Measurements from ENCODE around the gene TLE3. TPM values are rescaled to one million over a fixed set of nuclear protein-coding genes. Genes with fewer than 3 reads are reported as not detected.

Gene TLE3
- total and polyA plus RNA-seq, 2 donors (not counting 1 experiment from before 2014, with no cell fraction given): 14.6 to 16.5 TPM

DNA sequence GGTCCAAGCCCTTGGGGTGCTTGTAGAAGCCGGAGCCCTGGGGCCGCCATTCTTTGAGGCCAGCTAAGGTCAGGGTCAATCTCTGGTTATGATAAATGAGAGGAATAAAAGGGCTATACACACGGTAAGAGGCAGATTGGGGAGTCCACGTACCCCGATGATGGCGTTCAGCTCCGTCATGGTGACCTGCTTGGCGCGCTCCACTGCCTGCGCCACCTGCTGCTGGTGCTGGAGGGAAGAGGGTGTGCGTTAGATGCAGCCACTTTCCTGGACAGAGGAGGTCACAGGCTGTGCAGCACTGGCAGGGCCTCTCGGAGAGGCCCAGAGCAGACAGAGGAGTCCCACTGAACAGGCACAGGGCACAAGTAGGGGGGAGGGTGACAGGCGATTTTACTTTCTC lies 23.3 kb downstream of the TLE3 start:
- Histone ChIP-seq H3K27me3 (ENCODE audit: control insufficient read depth, insufficient read depth, low read length) (no peaks in the 10 kb centered on the region), H2AFZ (ENCODE audit: low read length) (no peak overlapping the region), H3K4me2 (ENCODE audit: extremely low read depth, insufficient read depth, low read length) (no peak overlapping the region), H3K4me1 (ENCODE audit: control insufficient read depth, extremely low read depth, insufficient read depth, low read length) (no peaks in the 10 kb centered on the region), H4K20me1 (ENCODE audit: control insufficient read depth, extremely low read depth, insufficient read depth, low read length) (no peaks in the 10 kb centered on the region), H3K9me3 (ENCODE audit: control insufficient read depth, insufficient read depth, low read depth, low read length) (no peaks in the 10 kb centered on the region), H3K27ac (ENCODE audit: insufficient read depth, low read length) (no peak overlapping the region), H3K9ac (ENCODE audit: insufficient read depth, low read length) (no peak overlapping the region), H3K79me2 (ENCODE audit: control insufficient read depth, insufficient read depth, low read length) (no peaks in the 10 kb centered on the region), H3K36me3 (ENCODE audit: control insufficient read depth, insufficient read depth, low read length) (peaks cover 24% of the 10 kb centered on the region), H3K4me3 (replicated peaks in 1 of 4; ENCODE audit: control extremely low read depth in 1 of 4, insufficient read depth in 1 of 4, low read depth in 3 of 4, low read length in 4 of 4) (no peak overlapping the region)
- DNase-seq (ENCODE audit: low read depth in 2 of 2): no peak
- TF ChIP-seq, protein P1, sequence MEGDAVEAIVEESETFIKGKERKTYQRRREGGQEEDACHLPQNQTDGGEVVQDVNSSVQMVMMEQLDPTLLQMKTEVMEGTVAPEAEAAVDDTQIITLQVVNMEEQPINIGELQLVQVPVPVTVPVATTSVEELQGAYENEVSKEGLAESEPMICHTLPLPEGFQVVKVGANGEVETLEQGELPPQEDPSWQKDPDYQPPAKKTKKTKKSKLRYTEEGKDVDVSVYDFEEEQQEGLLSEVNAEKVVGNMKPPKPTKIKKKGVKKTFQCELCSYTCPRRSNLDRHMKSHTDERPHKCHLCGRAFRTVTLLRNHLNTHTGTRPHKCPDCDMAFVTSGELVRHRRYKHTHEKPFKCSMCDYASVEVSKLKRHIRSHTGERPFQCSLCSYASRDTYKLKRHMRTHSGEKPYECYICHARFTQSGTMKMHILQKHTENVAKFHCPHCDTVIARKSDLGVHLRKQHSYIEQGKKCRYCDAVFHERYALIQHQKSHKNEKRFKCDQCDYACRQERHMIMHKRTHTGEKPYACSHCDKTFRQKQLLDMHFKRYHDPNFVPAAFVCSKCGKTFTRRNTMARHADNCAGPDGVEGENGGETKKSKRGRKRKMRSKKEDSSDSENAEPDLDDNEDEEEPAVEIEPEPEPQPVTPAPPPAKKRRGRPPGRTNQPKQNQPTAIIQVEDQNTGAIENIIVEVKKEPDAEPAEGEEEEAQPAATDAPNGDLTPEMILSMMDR (conservative IDR thresholded peaks at IDR 0.05 in 1 of 2, IDR thresholded peaks at IDR 0.05 in 1 of 2; ENCODE audit: low read depth in 1 of 2, low read length in 2 of 2): no peak
- no peak for TF ChIP-seq EZH2 (IDR thresholded peaks at IDR 0.05; ENCODE audit: low read length, missing control alignments)

DNA sequence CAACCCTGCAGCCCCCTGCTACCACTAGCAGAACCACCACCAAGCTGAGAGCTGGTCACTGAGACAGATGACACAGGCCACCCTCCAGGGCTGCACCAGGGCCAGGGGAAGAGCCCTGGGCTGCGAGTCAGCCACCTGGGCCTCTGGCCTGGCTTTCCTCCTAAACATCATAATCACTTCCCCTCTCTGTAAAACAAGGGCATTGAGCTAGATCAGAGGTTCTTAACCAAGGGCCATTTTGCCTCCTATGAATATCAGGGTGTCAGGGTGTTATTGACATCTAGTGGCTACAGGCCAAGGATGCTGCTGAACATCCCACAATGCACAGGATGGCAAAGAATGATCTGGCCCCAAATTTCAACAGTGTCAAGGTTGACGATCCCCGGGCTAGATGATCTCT lies 25.2 kb downstream of the TLE3 start:
- TF ChIP-seq EZH2 (IDR thresholded peaks at IDR 0.05; ENCODE audit: low read length, missing control alignments): no peak
- TF ChIP-seq, protein P1 (conservative IDR thresholded peaks at IDR 0.05 in 1 of 2, IDR thresholded peaks at IDR 0.05 in 1 of 2; ENCODE audit: low read depth in 1 of 2, low read length in 2 of 2): no peak
- H3K79me2 ChIP-seq (ENCODE audit: control insufficient read depth, insufficient read depth, low read length): no peaks in the 10 kb centered on the region

DNA sequence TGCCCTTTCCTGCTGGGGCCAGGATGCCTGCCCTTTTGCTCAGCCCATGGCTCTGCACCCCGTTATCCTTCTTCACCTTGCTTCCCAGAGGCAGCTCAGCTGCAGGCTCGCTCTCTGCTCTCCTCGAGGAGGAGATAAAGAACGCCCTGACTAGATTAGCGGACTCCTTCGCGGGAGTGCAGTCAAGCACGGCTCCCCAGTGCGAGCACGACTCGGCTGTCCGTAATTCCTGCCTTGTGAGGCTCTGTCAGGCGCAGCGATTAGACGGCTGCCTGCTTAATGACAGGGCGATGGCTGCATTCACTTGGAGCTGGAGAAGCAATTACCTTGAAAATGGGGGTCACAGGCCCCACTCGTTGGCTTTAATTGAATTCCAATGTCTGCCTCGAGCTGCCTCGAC lies 25.9 kb downstream of the TLE3 start:
- Histone ChIP-seq H3K79me2 (ENCODE audit: control insufficient read depth, insufficient read depth, low read length) (no peaks in the 10 kb centered on the region), H3K4me2 (ENCODE audit: extremely low read depth, insufficient read depth, low read length) (no peak overlapping the region), H4K20me1 (ENCODE audit: control insufficient read depth, extremely low read depth, insufficient read depth, low read length) (no peaks in the 10 kb centered on the region), H3K27me3 (ENCODE audit: control insufficient read depth, insufficient read depth, low read length) (no peaks in the 10 kb centered on the region), H3K27ac (ENCODE audit: insufficient read depth, low read length) (no peak overlapping the region), H3K9me3 (ENCODE audit: control insufficient read depth, insufficient read depth, low read depth, low read length) (no peaks in the 10 kb centered on the region), H3K36me3 (ENCODE audit: control insufficient read depth, insufficient read depth, low read length) (peaks cover 27% of the 10 kb centered on the region), H2AFZ (ENCODE audit: low read length) (no peak overlapping the region), H3K4me1 (ENCODE audit: control insufficient read depth, extremely low read depth, insufficient read depth, low read length) (no peaks in the 10 kb centered on the region), H3K9ac (ENCODE audit: insufficient read depth, low read length) (no peak overlapping the region), H3K4me3 (replicated peaks in 1 of 4; ENCODE audit: control extremely low read depth in 1 of 4, insufficient read depth in 1 of 4, low read depth in 3 of 4, low read length in 4 of 4) (no peak overlapping the region)
- no peak for TF ChIP-seq EZH2 (IDR thresholded peaks at IDR 0.05; ENCODE audit: low read length, missing control alignments)
- TF ChIP-seq, protein P1 (conservative IDR thresholded peaks at IDR 0.05 in 1 of 2, IDR thresholded peaks at IDR 0.05 in 1 of 2; ENCODE audit: low read depth in 1 of 2, low read length in 2 of 2): no peak
- DNase-seq (ENCODE audit: low read depth in 2 of 2): no peak

More for the DNA sequence above, 25.2 kb downstream of the TLE3 start:
- Histone ChIP-seq H3K9me3 (ENCODE audit: control insufficient read depth, insufficient read depth, low read depth, low read length) (no peaks in the 10 kb centered on the region), H3K36me3 (ENCODE audit: control insufficient read depth, insufficient read depth, low read length) (peaks cover 27% of the 10 kb centered on the region), H3K4me2 (ENCODE audit: extremely low read depth, insufficient read depth, low read length) (no peak overlapping the region), H3K4me3 (replicated peaks in 1 of 4; ENCODE audit: control extremely low read depth in 1 of 4, insufficient read depth in 1 of 4, low read depth in 3 of 4, low read length in 4 of 4) (no peak overlapping the region), H2AFZ (ENCODE audit: low read length) (no peak overlapping the region), H4K20me1 (ENCODE audit: control insufficient read depth, extremely low read depth, insufficient read depth, low read length) (no peaks in the 10 kb centered on the region), H3K27ac (ENCODE audit: insufficient read depth, low read length) (no peak overlapping the region), H3K9ac (ENCODE audit: insufficient read depth, low read length) (no peak overlapping the region), H3K4me1 (ENCODE audit: control insufficient read depth, extremely low read depth, insufficient read depth, low read length) (no peaks in the 10 kb centered on the region), H3K27me3 (ENCODE audit: control insufficient read depth, insufficient read depth, low read length) (no peaks in the 10 kb centered on the region)
- no peak for DNase-seq (ENCODE audit: low read depth in 2 of 2)

All from fibroblast of lung (primary cell).